ENCODE data around the gene AHCYL1. TPM values are rescaled to one million over a fixed set of nuclear protein-coding genes. Genes with fewer than 3 reads are reported as not detected.
A peak's percentile ranks its signal among the peaks of the same experiment; 100 is the strongest.

The AHCYL1 gene
- total RNA-seq, 1 experiment from 2014 or later = 62.6 TPM

- DNase-seq (ENCODE audit: low spot score) = no peak
Measured at GRCh38 chr1:109976762-109977161, 7.8 kb upstream of the AHCYL1 start.

DNA sequence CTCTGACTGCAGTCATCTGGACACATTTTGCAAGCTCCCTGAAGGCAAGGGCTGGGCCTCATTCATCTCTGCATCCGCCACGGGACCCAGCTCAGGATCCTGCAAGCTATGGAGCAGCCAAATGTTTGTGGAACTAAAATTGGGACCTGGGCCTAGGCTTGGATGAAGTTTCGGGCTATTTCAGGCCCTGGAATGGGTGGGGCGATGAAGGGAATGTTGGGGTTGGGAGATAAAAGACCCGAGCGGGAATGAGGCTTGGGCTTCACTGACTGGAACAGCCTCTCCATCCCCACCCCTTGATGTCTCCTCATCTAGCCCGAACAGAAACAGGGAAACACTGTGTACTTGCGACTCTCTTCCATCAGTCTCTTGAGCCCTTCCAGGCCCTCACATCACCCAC, 7.3 kb upstream of the AHCYL1 start:
- DNase-seq (ENCODE audit: low spot score) = no peak

GRCh38 chr1:109977657-109978378, 6.7 kb upstream of the AHCYL1 start:
- DNase-seq (ENCODE audit: low spot score) = no peak

DNA sequence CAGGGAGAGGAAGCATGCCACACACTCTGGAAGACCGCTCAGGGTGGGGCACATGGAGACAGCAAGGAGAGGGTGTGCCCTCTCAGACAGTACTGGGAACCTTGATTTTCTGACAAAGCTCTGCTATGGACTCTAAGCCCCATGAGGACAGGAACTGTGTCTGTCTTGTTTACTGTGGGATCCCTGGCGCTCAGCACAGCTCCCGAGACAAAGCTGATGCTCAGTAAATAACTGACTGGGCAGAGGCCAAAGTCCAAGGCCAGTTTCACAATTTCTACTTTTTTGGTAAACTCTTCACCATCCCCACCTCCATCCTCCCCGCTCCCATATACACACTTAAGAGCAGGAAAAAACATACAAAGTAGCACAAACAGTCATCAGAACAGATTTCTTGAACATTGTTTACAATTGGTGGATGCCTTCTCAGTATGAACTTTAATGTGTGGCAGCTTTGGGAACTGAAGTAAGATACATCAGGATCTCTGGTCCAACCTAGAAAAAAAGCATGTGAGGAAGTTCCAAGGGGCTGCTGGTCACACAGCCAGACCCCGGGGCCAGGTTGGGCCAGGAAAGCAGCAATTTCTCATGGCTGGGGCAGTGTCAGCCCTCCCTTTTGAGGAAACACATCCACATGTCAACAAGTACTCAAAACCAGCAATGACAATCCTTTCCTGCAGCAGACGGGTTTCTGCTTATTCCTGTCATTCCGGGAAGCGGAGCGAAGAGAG, 5.6 kb upstream of the AHCYL1 start:
- DNase-seq (ENCODE audit: low spot score) = no peak

DNA sequence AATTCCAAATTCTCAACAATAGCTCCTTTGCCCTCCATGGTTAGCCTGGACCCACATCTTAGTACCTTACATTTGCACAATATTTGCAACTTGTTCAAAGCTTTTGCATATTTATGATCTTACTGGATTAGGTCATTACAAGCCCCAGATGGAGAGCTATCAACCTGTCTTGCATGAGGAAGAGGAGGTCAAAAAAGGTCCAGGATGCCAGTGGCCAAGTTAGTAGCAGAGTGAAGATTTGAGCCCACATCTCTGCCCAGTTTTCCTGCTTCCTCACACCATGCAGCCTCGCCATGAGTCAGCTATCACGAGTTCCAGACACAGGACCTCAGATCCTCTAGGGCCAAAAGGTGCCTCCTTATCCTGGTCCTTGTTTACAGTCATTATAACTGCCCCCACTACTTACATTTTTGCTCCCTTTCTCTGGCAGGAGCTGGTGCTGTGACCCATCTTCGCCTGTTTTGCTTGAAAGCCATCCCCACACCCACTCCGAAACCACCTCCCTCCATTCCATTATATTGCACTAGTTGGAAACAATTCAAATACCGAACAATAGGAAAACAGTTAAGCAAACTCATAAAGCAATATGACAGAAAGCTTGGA, 5.0 kb upstream of the AHCYL1 start:
- DNase-seq (ENCODE audit: low spot score) = peak; percentile 56

GRCh38 chr1:109980324-109981003, 4.1 kb upstream of the AHCYL1 start:
- DNase-seq (ENCODE audit: low spot score) = no peak

- DNase-seq (ENCODE audit: low spot score) = no peak
Measured at GRCh38 chr1:109981004-109981335, 3.6 kb upstream of the AHCYL1 start.

- DNase-seq (ENCODE audit: low spot score) = no peak
Measured at GRCh38 chr1:109983380-109984189, 980 bp upstream of the AHCYL1 start.

DNA sequence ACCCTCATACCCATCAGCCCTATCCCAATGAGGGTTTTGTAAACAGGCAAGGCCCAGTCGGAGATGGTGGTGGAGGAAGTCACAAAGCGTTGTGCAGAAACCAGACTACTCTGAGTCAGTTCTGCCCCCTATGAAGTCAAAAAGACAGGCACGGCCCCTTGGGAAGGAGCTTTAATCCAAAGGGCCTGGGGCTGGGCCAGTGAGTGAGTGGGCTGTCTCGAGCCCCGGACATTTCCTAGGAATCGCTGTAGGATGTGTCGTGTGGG, 442 bp upstream of the AHCYL1 start:
- peak; percentile 47 for DNase-seq (ENCODE audit: low spot score)

DNA sequence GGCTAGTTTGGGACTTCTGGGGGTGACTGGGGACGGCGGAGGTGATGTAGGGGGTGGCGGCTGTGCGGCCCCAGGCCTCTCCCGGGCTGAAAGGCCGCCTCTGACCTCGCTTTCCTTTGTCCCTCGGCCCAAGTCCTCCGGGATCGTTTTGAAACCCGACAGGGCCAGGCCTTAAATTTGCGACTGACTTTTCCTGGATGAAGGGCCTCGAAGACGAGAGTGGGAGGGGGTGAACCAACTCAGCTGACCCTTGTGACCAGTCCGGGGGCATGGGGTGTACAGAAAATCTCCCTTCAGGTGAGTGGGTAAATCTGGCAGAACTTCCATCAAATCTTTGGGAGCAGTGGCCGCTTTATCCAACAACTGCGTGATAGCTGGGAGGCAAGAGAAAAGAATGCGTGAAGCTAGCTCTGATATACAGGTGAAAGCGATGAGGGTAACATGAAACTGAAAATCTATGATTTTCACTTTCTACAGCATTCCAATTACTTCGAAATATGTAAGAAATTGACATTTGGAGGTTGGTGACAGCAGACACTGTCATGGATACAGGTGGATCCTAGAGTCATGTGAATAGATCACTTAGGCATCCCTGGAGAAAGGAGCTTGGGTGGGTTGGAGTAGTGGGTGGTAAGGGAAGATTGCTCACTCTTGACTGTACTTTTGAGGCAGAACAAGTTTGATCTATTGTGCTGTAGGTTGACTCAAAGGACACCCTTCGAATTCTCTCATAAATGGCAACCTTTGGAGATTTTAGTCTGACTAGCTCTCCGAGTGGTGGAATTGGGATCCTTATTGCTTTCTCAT, 885 bp downstream of the AHCYL1 start:
- no peak for DNase-seq (ENCODE audit: low spot score)

DNA sequence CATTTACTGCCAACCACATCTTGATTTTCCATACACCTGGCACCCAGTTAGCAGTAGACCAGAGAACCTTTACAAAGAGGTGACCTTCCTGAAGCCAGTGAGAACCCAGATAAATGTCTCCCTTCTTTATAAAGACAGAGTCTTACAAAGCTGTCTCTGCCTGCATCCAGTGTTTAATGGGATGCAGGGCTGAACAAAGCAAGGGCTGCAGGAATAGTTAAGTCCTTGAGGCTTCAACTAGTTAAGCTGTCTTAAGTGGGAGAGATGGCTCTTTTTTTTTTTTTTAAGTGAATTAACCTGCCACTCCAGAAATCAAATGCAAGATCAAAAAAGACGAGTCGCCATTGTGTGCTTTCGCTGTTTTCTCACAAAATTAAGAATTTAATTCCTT, 1.5 kb downstream of the AHCYL1 start:
- DNase-seq (ENCODE audit: low spot score) = no peak

DNA sequence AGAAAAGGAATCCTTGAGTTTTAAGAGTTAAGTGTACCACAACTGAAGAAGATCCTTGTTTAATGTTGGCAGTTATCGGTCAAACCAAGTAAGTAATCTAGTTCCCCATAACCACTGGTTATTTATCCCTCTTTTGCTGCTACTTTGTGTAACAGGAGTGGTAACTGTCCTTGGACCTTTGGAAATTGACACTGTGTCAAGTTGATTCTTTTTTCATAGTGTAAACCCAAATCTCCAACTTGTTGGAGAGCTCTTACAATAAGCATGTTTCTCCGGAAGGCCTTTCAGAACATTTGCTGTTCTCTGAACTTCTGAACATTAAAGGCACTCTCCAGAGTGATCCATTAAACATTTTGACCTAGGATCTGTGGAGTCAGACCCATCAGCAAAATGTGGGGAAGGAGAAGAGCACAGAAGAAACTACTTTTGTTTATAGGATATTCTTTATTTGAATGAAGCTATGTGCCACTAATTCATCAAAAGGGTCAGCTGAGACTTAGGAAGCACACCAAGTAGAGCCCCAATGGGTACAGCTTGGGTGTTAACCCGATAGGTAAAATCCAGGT, 3.9 kb downstream of the AHCYL1 start:
- DNase-seq (ENCODE audit: low spot score) = no peak

GRCh38 chr1:109989506-109990301, 5.1 kb downstream of the AHCYL1 start:
- no peak for DNase-seq (ENCODE audit: low spot score)

DNA sequence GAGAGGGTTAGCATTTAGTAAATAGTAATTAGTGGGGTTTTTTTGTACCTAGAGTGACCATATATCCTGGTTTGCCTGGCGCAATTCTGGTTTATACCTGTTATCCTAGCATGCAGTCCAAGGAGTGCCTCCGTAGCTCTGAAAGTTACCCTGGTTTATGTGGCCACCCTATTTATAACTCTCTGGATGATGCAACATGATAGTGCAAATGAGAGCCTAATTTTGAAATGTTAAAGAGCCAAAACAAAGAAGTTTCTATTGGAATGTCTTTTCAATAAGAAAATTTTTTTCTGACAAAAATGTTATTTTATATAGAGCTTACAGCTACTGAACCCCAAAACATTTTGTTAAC, 5.7 kb downstream of the AHCYL1 start:
- DNase-seq (ENCODE audit: low spot score) = no peak

- DNase-seq (ENCODE audit: low spot score) = no peak
Measured at GRCh38 chr1:109991400-109991925, 6.9 kb downstream of the AHCYL1 start.

DNA sequence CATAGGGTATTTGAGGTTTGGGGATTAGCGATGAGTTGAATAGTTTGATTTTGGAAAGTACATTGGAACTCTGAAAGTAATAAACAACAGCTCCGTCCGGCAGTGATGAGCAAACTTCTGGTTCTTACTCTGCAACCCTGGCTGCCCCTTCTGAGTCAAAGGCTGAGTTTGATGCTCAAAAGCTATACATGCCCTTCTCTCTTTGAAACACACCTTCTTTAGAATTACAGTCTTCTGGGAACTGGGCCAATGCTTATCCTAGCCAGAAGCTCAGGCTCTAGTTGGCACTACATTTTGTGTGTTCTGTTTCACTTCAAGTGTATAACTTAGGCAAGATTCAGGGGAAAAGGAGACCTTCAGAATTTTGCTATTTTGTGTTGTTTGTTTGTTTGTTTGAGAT, 9.3 kb downstream of the AHCYL1 start:
- peak; percentile 32 for DNase-seq (ENCODE audit: low spot score)

DNA sequence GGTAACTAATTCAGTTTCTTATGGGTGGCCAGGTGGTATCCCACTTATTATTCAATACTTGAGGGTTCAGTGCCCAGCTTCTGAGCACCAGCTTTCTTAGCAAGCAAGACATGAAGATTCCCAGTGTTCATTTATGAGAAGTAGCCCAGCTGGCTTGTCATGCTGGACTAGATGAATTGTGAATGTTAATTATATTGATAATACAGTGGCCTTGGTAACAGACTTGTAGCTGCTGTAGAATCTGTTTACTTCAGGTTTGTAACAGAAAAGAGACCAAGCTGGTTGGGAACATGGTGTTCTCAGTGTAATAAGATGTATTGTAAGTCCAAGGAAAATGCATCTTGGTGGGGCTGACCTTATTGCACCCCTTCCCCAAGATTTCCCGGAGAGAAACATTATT, 10.1 kb downstream of the AHCYL1 start:
- DNase-seq (ENCODE audit: low spot score) = no peak

DNA sequence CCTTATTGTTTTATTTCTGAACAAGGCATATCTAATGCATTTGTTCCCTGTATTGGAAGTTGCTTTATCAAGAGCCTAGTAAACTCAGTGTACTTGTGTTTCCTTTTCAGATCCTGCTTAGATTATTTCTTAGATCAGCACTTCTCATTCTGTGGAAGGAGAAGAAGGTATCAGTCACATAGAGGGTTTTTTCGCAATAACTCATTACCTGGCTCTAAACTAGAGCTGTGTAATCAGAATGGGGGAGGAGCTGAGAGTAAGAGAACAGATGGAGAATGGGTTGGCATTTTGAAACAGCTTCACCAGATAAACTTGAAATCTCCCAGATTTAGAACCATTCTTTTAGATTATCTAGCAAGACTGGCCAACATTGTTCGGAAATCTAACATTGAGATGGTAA, 11.0 kb downstream of the AHCYL1 start:
- DNase-seq (ENCODE audit: low spot score) = no peak

GRCh38 chr1:109996476-109996875, 11.9 kb downstream of the AHCYL1 start:
- peak; percentile 70 for DNase-seq (ENCODE audit: low spot score)
